Prostate gland (tissue), 2 donors: ENCODE data around the gene ARHGEF25.

Experiments
- POLR2A ChIP-seq: fragments of 450-650 bp; IDR thresholded peaks from one replicate; pipeline ENCODE4 v1.6.1; 2016; ENCODE audit warnings: antibody characterized with exemption, mild to moderate bottlenecking
- TF ChIP-seq, protein P1 (sequence below), 4 experiments: fragments of 200-600 bp in 2 of 4; fragments of 450-650 bp in 2 of 4; sonication (generic) in 2 of 4; IDR thresholded peaks; 1 replicate in 3 of 4; 2 replicates in 1 of 4; pipeline ENCODE4 v1.5.1; 2016 to 2019; ENCODE audit warnings: antibody characterized with exemption in 4 of 4, mild to moderate bottlenecking in 2 of 4, moderate library complexity in 2 of 4

DNA sequence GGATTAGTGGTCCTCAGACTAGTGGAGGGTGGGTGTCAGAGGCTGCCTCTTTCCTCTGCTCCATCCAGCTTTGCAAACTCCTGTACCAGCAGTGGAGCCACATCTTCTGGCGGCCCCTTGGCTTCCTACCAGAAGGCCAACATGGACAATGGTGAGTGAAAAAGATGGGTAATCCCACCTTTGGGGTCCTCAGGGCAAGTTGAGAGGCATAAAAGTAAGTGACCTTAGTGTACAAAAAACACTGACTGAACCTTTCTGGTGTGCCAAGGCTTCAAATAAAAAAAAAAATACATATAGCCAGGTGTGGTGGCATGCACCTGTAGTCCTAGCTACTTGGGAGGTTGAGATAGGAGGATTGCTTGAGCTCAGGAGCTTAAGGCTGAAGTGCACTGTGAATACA is 29.4 kb upstream of the ARHGEF25 start:
- no peak for TF ChIP-seq POLR2A
- TF ChIP-seq, protein P1, sequence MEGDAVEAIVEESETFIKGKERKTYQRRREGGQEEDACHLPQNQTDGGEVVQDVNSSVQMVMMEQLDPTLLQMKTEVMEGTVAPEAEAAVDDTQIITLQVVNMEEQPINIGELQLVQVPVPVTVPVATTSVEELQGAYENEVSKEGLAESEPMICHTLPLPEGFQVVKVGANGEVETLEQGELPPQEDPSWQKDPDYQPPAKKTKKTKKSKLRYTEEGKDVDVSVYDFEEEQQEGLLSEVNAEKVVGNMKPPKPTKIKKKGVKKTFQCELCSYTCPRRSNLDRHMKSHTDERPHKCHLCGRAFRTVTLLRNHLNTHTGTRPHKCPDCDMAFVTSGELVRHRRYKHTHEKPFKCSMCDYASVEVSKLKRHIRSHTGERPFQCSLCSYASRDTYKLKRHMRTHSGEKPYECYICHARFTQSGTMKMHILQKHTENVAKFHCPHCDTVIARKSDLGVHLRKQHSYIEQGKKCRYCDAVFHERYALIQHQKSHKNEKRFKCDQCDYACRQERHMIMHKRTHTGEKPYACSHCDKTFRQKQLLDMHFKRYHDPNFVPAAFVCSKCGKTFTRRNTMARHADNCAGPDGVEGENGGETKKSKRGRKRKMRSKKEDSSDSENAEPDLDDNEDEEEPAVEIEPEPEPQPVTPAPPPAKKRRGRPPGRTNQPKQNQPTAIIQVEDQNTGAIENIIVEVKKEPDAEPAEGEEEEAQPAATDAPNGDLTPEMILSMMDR (IDR thresholded peaks at IDR 0.05) = no peak
